HEK293 (cell line): ENCODE data around the gene SRP72.

Source experiments
- CTCF ChIA-PET: fragments of 350-600 bp; formaldehyde crosslinking; extraction: SDS; loops from one replicate; lab custom pipeline; 2021; ENCODE audit warnings: antibody characterized with exemption; lab: Yijun Ruan, JAX
- POLR2A ChIA-PET: fragments of 300-600 bp; formaldehyde crosslinking; extraction: SDS; loops from one replicate; lab custom pipeline; 2020; ENCODE audit warnings: antibody characterized with exemption, inconsistent platforms; lab: Yijun Ruan, JAX
- H3K27ac ChIP-seq: fragments of 200-500 bp; sonication (Bioruptor generic); 2 replicates; pipeline ENCODE4 v1.5.1; 2014; ENCODE audit warnings: low read depth, low read length, control low read depth, inconsistent platforms; ENCODE audit errors: extremely low read depth
- H3K36me3 ChIP-seq, 2 experiments: fragments of 200-500 bp in 1 of 2; sonication (Bioruptor generic) in 1 of 2; 1 replicate in 1 of 2; 2 replicates in 1 of 2; pipeline ENCODE4 v1.5.1; 2014 to 2017; ENCODE audit warnings: inconsistent platforms in 2 of 2, low read length in 2 of 2; ENCODE audit not compliant: control insufficient read depth in 2 of 2, insufficient read depth in 1 of 2
- H3K4me1 ChIP-seq: fragments of 200-500 bp; sonication (Bioruptor generic); 2 replicates; pipeline ENCODE4 v1.5.1; 2014; ENCODE audit warnings: mild to moderate bottlenecking, low read length, inconsistent platforms; ENCODE audit not compliant: control insufficient read depth, insufficient read depth
- H3K4me3 ChIP-seq: 2 replicates; pipeline ENCODE4 v1.5.1; 2011; ENCODE audit warnings: low read depth, mild to moderate bottlenecking, control low read depth, low read length, moderate library complexity
- H3K9me3 ChIP-seq: fragments of 200-500 bp; sonication (Bioruptor generic); 2 replicates; pipeline ENCODE4 v1.5.1; 2014; ENCODE audit warnings: low read depth, low read length, inconsistent platforms; ENCODE audit not compliant: control insufficient read depth, insufficient read depth
- BCL11B ChIP-seq: fragments of 450-650 bp; formaldehyde crosslinking; IDR thresholded peaks from 2 replicates; pipeline ENCODE4 v1.5.1; 2016; ENCODE audit warnings: low read depth, missing biosample characterization, missing genetic modification characterization
- ZNF140 ChIP-seq: fragments of 450-650 bp; formaldehyde crosslinking; IDR thresholded peaks from 2 replicates; pipeline ENCODE4 v1.5.1; 2016; ENCODE audit warnings: missing biosample characterization, missing genetic modification characterization
- ZNF146 ChIP-seq: fragments of 450-650 bp; formaldehyde crosslinking; IDR thresholded peaks from 2 replicates; pipeline ENCODE4 v1.5.1; 2016; ENCODE audit warnings: missing biosample characterization, missing genetic modification characterization
- ZNF148 ChIP-seq: fragments of 450-650 bp; formaldehyde crosslinking; IDR thresholded peaks from 2 replicates; pipeline ENCODE4 v1.5.0; 2017; ENCODE audit warnings: missing biosample characterization, missing genetic modification characterization, borderline replicate concordance
- ZNF175 ChIP-seq: fragments of 450-650 bp; formaldehyde crosslinking; IDR thresholded peaks from 2 replicates; pipeline ENCODE4 v1.5.1; 2016; ENCODE audit warnings: missing biosample characterization, missing genetic modification characterization
- ZNF513 ChIP-seq: fragments of 450-650 bp; IDR thresholded peaks from 2 replicates; pipeline ENCODE4 v1.5.1; 2018; ENCODE audit warnings: missing biosample characterization, missing genetic modification characterization
- ZNF704 ChIP-seq: fragments of 450-650 bp; formaldehyde crosslinking; IDR thresholded peaks from 2 replicates; pipeline ENCODE4 v1.5.1; 2016; ENCODE audit warnings: missing biosample characterization, missing genetic modification characterization
- ZNF707 ChIP-seq: fragments of 450-650 bp; formaldehyde crosslinking; IDR thresholded peaks from 2 replicates; pipeline ENCODE4 v1.5.1; 2016; ENCODE audit warnings: missing biosample characterization, missing genetic modification characterization
- ZNF791 ChIP-seq: fragments of 450-650 bp; formaldehyde crosslinking; IDR thresholded peaks from 2 replicates; pipeline ENCODE4 v1.5.1; 2016; ENCODE audit warnings: missing biosample characterization, missing genetic modification characterization
- ZXDB ChIP-seq: fragments of 450-650 bp; formaldehyde crosslinking; IDR thresholded peaks from 2 replicates; pipeline ENCODE4 v1.5.1; 2016; ENCODE audit warnings: missing biosample characterization, missing genetic modification characterization
- TF ChIP-seq, protein P1 (sequence below): fragments of 450-650 bp; formaldehyde crosslinking; IDR thresholded peaks from 2 replicates; pipeline ENCODE4 v1.5.1; 2016; ENCODE audit warnings: missing biosample characterization, missing genetic modification characterization, borderline replicate concordance
- TF ChIP-seq, protein P2 (sequence below): fragments of 450-650 bp; formaldehyde crosslinking; IDR thresholded peaks from 2 replicates; pipeline ENCODE4 v1.5.1; 2016; ENCODE audit warnings: missing biosample characterization, missing genetic modification characterization

Gene SRP72

DNA sequence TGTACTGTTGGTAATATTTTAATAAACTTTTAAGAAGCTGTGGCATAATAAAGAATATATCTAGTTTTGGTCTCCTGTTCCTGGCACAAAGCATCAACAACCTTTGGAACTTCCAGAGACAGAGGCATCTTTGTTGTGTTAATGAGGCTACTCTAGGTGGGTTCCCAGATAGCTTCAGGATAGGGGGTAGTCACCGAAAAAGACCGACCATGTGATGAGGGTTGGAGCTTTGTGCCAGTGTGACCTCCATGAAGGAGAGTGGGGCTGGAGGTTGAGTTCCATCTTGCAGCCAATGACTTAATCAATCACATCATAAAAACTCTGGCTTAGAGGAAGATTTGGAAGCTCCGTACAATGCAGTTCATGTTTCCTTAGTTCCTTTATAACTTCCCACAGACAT lies 41.9 kb upstream of the SRP72 start (continued):
- TF ChIP-seq ZNF704 (tag by site-specific recombination): no peak
- TF ChIP-seq ZNF707: no peak
- TF ChIP-seq BCL11B (tag by site-specific recombination): no peak
- TF ChIP-seq, protein P1, sequence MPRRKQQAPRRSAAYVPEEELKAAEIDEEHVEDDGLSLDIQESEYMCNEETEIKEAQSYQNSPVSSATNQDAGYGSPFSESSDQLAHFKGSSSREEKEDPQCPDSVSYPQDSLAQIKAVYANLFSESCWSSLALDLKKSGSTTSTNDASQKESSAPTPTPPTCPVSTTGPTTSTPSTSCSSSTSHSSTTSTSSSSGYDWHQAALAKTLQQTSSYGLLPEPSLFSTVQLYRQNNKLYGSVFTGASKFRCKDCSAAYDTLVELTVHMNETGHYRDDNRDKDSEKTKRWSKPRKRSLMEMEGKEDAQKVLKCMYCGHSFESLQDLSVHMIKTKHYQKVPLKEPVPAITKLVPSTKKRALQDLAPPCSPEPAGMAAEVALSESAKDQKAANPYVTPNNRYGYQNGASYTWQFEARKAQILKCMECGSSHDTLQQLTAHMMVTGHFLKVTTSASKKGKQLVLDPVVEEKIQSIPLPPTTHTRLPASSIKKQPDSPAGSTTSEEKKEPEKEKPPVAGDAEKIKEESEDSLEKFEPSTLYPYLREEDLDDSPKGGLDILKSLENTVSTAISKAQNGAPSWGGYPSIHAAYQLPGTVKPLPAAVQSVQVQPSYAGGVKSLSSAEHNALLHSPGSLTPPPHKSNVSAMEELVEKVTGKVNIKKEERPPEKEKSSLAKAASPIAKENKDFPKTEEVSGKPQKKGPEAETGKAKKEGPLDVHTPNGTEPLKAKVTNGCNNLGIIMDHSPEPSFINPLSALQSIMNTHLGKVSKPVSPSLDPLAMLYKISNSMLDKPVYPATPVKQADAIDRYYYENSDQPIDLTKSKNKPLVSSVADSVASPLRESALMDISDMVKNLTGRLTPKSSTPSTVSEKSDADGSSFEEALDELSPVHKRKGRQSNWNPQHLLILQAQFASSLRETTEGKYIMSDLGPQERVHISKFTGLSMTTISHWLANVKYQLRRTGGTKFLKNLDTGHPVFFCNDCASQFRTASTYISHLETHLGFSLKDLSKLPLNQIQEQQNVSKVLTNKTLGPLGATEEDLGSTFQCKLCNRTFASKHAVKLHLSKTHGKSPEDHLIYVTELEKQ: no peak
- no peak for TF ChIP-seq ZNF148
- no peak for TF ChIP-seq ZNF791 (tag by site-specific recombination)
- TF ChIP-seq ZNF513: no peak
- TF ChIP-seq ZXDB (tag by site-specific recombination): no peak
- TF ChIP-seq, all 188 proteins: peak for 0

DNA sequence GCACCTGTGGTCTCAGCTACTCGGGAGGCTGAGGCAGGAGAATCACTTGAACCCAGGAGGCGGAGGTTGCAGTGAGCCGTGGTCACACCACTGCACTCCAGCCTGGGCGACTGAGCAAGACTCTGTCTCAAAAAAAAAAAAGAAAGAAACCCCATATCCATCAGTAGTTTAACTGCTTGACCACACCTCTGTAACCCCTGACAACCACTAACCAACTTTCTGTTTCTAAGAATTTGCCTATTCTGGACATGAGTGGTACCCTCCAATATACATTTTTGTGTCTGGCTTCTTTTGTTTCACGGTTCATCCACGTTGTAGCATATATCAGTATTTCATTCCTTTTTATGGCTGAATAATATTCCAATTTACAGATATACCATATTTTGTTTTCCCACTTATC lies 41.1 kb upstream of the SRP72 start:
- CTCF ChIA-PET: interaction anchor here (0.8 to 3.3 kb wide), 4 partner anchors 8 to 118 kb away, joined by 3 to 16 read pairs (median 4); no protein-coding TSS in a partner anchor
- POLR2A ChIA-PET: no interaction called here
- H3K4me3 ChIP-seq: no peak overlapping the region
- TF ChIP-seq, protein P2, sequence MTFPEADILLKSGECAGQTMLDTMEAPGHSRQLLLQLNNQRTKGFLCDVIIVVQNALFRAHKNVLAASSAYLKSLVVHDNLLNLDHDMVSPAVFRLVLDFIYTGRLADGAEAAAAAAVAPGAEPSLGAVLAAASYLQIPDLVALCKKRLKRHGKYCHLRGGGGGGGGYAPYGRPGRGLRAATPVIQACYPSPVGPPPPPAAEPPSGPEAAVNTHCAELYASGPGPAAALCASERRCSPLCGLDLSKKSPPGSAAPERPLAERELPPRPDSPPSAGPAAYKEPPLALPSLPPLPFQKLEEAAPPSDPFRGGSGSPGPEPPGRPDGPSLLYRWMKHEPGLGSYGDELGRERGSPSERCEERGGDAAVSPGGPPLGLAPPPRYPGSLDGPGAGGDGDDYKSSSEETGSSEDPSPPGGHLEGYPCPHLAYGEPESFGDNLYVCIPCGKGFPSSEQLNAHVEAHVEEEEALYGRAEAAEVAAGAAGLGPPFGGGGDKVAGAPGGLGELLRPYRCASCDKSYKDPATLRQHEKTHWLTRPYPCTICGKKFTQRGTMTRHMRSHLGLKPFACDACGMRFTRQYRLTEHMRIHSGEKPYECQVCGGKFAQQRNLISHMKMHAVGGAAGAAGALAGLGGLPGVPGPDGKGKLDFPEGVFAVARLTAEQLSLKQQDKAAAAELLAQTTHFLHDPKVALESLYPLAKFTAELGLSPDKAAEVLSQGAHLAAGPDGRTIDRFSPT: no peak
- peak; percentile 74 for TF ChIP-seq ZNF146 (tag by site-specific recombination)
- TF ChIP-seq, all 188 proteins: peak for 1
- Histone ChIP-seq H3K36me3 (no peaks in the 10 kb centered on the region), H3K9me3 (no peaks in the 10 kb centered on the region), H3K4me1 (0 out of 2 replicates have a peak, but pooled peaks cover 4% of the 10 kb centered on the region), H3K27ac (no peak overlapping the region)

DNA sequence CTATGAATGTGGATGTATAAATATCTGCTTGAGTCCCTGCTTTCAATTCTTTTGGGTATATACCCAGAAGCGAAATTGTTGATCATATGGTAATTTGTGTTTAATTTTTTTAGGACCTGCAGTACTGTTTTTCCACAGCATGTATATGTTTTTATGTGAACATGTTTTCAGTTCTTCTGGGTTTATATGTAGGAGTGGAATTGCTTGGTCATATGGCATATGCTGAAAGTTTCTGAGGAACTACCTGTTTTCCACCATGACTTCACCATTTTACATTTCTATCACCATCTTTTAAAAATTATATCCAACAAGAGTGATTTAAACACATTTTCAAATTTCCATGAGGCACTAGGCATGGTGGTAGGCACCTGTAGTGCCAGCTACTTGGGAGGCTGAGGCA lies 40.2 kb upstream of the SRP72 start:
- POLR2A ChIA-PET: no interaction called here
- Histone ChIP-seq H3K9me3 (no peaks in the 10 kb centered on the region), H3K4me1 (0 out of 2 replicates have a peak, but pooled peaks cover 4% of the 10 kb centered on the region), H3K27ac (no peak overlapping the region), H3K36me3 (no peaks in the 10 kb centered on the region), H3K4me3 (no peak overlapping the region)
- TF ChIP-seq ZNF175 (tag by site-specific recombination) (no peak), ZNF140 (0 out of 2 replicates have a peak, but pooled peaks have one; percentile 55)
- CTCF ChIA-PET: interaction anchor here (0.6 kb wide), 1 partner anchor 435 kb away, joined by 3 read pairs; no protein-coding TSS in a partner anchor
